HepG2 (cell line): ENCODE results near the gene AKNA.

Source experiments
- HNF4G ChIP-seq, 2 experiments: sonication (generic) in 1 of 2; formaldehyde crosslinking in 1 of 2; IDR thresholded peaks; 2 replicates each; pipeline versions ENCODE4 v1.4.0 to v1.6.1; 2011 to 2020; ENCODE audit warnings: borderline replicate concordance in 2 of 2, low read depth in 2 of 2, mild to moderate bottlenecking in 2 of 2, low read length in 1 of 2, missing genetic modification reagents in 1 of 2, moderate library complexity in 1 of 2
- RXRA ChIP-seq: sonication (generic); formaldehyde crosslinking; IDR thresholded peaks from 2 replicates; pipeline ENCODE4 v1.5.1; 2020; ENCODE audit warnings: missing genetic modification reagents
- SIX4 ChIP-seq: sonication (generic); formaldehyde crosslinking; IDR thresholded peaks from 2 replicates; pipeline ENCODE4 v1.4.0; 2020; ENCODE audit warnings: missing genetic modification reagents

GRCh38 chr9:114424126-114424525, 36.3 kb upstream of the AKNA start:
- TF ChIP-seq HNF4G (IDR thresholded peaks at IDR 0.05; ENCODE audit: borderline replicate concordance, low read depth, low read length) (no peak), HNF4G (CRISPR knock-in tag; IDR thresholded peaks at IDR 0.05; ENCODE audit: borderline replicate concordance, low read depth) (no peak), SIX4 (no peak), RXRA (no peak)
